HCT116 (cell line): Measurements from ENCODE around the gene EFEMP2. TPM values are rescaled to one million over a fixed set of nuclear protein-coding genes. Genes with fewer than 3 reads are reported as not detected.
A peak's percentile ranks its signal among the peaks of the same experiment; 100 is the strongest.

Experiments used
- ATAC-seq: fragments of 200-7000 bp; cut with Tn5 transposase; 2 replicates; pipeline ENCODE4 v1.9.1; 2020; ENCODE audit warnings: mild to moderate bottlenecking, moderate library complexity
- BruUV-seq: library from RNA; stranded (reverse); fragments of 400-500 nt; replicated peaks from 2 replicates; lab custom pipeline; 2021; lab: Mats Ljungman, UMichigan
- CTCF ChIA-PET: fragments of 300-600 bp; sonication (Branson Sonifier 250); formaldehyde crosslinking; loops from one replicate; lab custom pipeline; 2021; ENCODE audit warnings: antibody characterized with exemption; lab: Charles Lee
- POLR2A ChIA-PET: fragments of 300-600, 350-600 bp; sonication (Branson Sonifier 250); formaldehyde crosslinking; loops from one replicate; lab custom pipeline; 2021; ENCODE audit warnings: antibody characterized with exemption; lab: Charles Lee
- RAD21 ChIA-PET, 2 experiments: fragments of 300-600 bp; sonication (Branson Sonifier 250); formaldehyde crosslinking; loops; one replicate each; lab custom pipeline; 2023; ENCODE audit warnings: low total read pairs in 2 of 2; ENCODE audit not compliant: uncharacterized antibody in 2 of 2, unreplicated experiment in 2 of 2, low non-redundant PET in 1 of 2; lab: Charles Lee
- DNase-seq: peaks from one replicate; pipeline ENCODE4 v3.0.0-alpha.2; 2010; ENCODE audit warnings: low read depth, low spot score
- H2AFZ ChIP-seq: fragments of 200-600 bp; shearing (Covaris generic), sonication (generic); 2 replicates; pipeline ENCODE4 v1.6.1; 2017; ENCODE audit warnings: low read depth, mixed run types, mixed read lengths, antibody characterized with exemption, low read length; ENCODE audit not compliant: poor library complexity, severe bottlenecking
- H3K27ac ChIP-seq: 2 replicates; pipeline ENCODE4 v1.5.1; 2012; ENCODE audit warnings: low read depth, low read length
- H3K27me3 ChIP-seq: fragments of 200-600 bp; sonication (generic); 2 replicates; pipeline ENCODE4 v1.6.1; 2016; ENCODE audit warnings: mixed run types, low read length, mixed read lengths; ENCODE audit not compliant: insufficient read depth
- H3K36me3 ChIP-seq, 2 experiments: fragments of 200-500 bp in 1 of 2; fragments of 200-600 bp in 1 of 2; sonication (Bioruptor generic) in 1 of 2; sonication (generic) in 1 of 2; 2 replicates each; pipeline versions ENCODE4 v1.5.1 to v1.6.1; 2014 to 2016; ENCODE audit warnings: low read length in 2 of 2, inconsistent platforms in 1 of 2, mixed read lengths in 1 of 2, mixed run types in 1 of 2; ENCODE audit not compliant: insufficient read depth in 2 of 2, control insufficient read depth in 1 of 2
- H3K4me1 ChIP-seq, 2 experiments: fragments of 200-600 bp in 1 of 2; sonication (generic) in 1 of 2; 2 replicates each; pipeline versions ENCODE4 v1.5.1 to v1.6.1; 2012 to 2017; ENCODE audit warnings: low read length in 2 of 2, inconsistent platforms in 1 of 2, mild to moderate bottlenecking in 1 of 2, mixed read lengths in 1 of 2, mixed run types in 1 of 2, moderate library complexity in 1 of 2; ENCODE audit not compliant: insufficient read depth in 2 of 2, control insufficient read depth in 1 of 2
- H3K4me2 ChIP-seq: fragments of 200-600 bp; sonication (generic); 2 replicates; pipeline ENCODE4 v1.6.1; 2017; ENCODE audit warnings: mixed run types, low read length, mixed read lengths
- H3K4me3 ChIP-seq, 2 experiments: fragments of 200-600 bp in 1 of 2; sonication (generic) in 1 of 2; replicated peaks in 1 of 2; 2 replicates each; pipeline ENCODE4 v1.5.1; 2011 to 2016; ENCODE audit warnings: low read length in 2 of 2, control low read depth in 1 of 2, low read depth in 1 of 2, mild to moderate bottlenecking in 1 of 2, mixed read lengths in 1 of 2, mixed run types in 1 of 2
- H3K79me2 ChIP-seq: fragments of 200-600 bp; sonication (generic); 2 replicates; pipeline ENCODE4 v1.6.1; 2017; ENCODE audit warnings: mild to moderate bottlenecking, mixed run types, low read length, moderate library complexity, mixed read lengths; ENCODE audit not compliant: insufficient read depth
- H3K9ac ChIP-seq: fragments of 200-600 bp; sonication (generic); 2 replicates; pipeline ENCODE4 v1.6.1; 2016; ENCODE audit warnings: low read length, mixed read lengths
- H3K9me2 ChIP-seq: fragments of 200-600 bp; sonication (generic), shearing (Covaris generic); 2 replicates; pipeline ENCODE4 v1.6.1; 2017; ENCODE audit warnings: mixed run types, mild to moderate bottlenecking, moderate library complexity; ENCODE audit not compliant: insufficient read depth
- H3K9me3 ChIP-seq, 2 experiments: fragments of 200-500 bp in 1 of 2; fragments of 200-600 bp in 1 of 2; sonication (Bioruptor generic) in 1 of 2; sonication (generic) in 1 of 2; 2 replicates each; pipeline ENCODE4 v1.6.1; 2014 to 2017; ENCODE audit warnings: low read length in 2 of 2, mixed read lengths in 2 of 2, inconsistent platforms in 1 of 2, low read depth in 1 of 2, mild to moderate bottlenecking in 1 of 2, mixed run types in 1 of 2, moderate library complexity in 1 of 2; ENCODE audit not compliant: control insufficient read depth in 1 of 2, insufficient read depth in 1 of 2
- H4K20me1 ChIP-seq: fragments of 200-600 bp; sonication (generic), shearing (Covaris generic); 2 replicates; pipeline ENCODE4 v1.6.1; 2017; ENCODE audit warnings: mixed run types, mild to moderate bottlenecking, moderate library complexity; ENCODE audit not compliant: insufficient read depth
- CTCF ChIP-seq, 3 experiments: fragments of 200-600 bp in 1 of 3; sonication (generic) in 1 of 3; IDR thresholded peaks in 2 of 3; conservative IDR thresholded peaks in 1 of 3; 2 replicates each; pipeline ENCODE4 v1.5.1; 2012 to 2017; ENCODE audit warnings: low read depth in 2 of 3, low read length in 2 of 3, antibody characterized with exemption in 1 of 3, borderline replicate concordance in 1 of 3, control low read depth in 1 of 3, mild to moderate bottlenecking in 1 of 3, mixed read lengths in 1 of 3, mixed run types in 1 of 3, moderate library complexity in 1 of 3; ENCODE audit not compliant: insufficient read depth in 1 of 3
- EZH2 ChIP-seq: fragments of 200-600 bp; sonication (generic); IDR thresholded peaks from 2 replicates; pipeline ENCODE4 v1.6.1; 2017; ENCODE audit warnings: antibody characterized with exemption, mixed run types
- EZH2phosphoT487 ChIP-seq: fragments of 200-600 bp; IDR thresholded peaks from 2 replicates; pipeline ENCODE4 v1.6.1; 2018; ENCODE audit warnings: antibody characterized with exemption, borderline replicate concordance
- FOSL1 ChIP-seq: IDR thresholded peaks from 2 replicates; pipeline ENCODE4 v1.6.1; 2012; ENCODE audit warnings: low read depth
- MAX ChIP-seq: IDR thresholded peaks from 2 replicates; pipeline ENCODE4 v1.6.1; 2012
- POLR2AphosphoS5 ChIP-seq: IDR thresholded peaks from 2 replicates; pipeline ENCODE4 v1.6.1; 2011; ENCODE audit warnings: mild to moderate bottlenecking, low read depth, low read length, moderate library complexity
- RAD21 ChIP-seq: IDR thresholded peaks from 2 replicates; pipeline ENCODE4 v1.6.1; 2012; ENCODE audit warnings: low read depth, mild to moderate bottlenecking
- REST ChIP-seq: IDR thresholded peaks from 2 replicates; pipeline ENCODE4 v1.6.1; 2012; ENCODE audit warnings: low read depth
- SP1 ChIP-seq: IDR thresholded peaks from 2 replicates; pipeline ENCODE4 v1.6.1; 2012; ENCODE audit warnings: low read depth
- TCF7L2 ChIP-seq: IDR thresholded peaks from 2 replicates; pipeline ENCODE4 v1.7.0; 2011; ENCODE audit warnings: borderline replicate concordance, inconsistent platforms; ENCODE audit not compliant: insufficient read depth, insufficient read length; ENCODE audit errors: extremely low read depth
- YY1 ChIP-seq: IDR thresholded peaks from 2 replicates; pipeline ENCODE4 v1.6.1; 2011; ENCODE audit warnings: low read length, low read depth, moderate library complexity, mild to moderate bottlenecking; ENCODE audit not compliant: insufficient replicate concordance; ENCODE audit errors: extremely low read depth
- ZBTB33 ChIP-seq: IDR thresholded peaks from 2 replicates; pipeline ENCODE4 v1.6.1; 2011; ENCODE audit warnings: mild to moderate bottlenecking, low read length, moderate library complexity; ENCODE audit not compliant: insufficient replicate concordance; ENCODE audit errors: extremely low read depth
- ZNF274 ChIP-seq: fragments of 200-500 bp; sonication (Bioruptor generic); IDR thresholded peaks from 2 replicates; pipeline ENCODE4 v1.6.1; 2014; ENCODE audit warnings: mild to moderate bottlenecking, low read depth, low read length, inconsistent platforms
- intact Hi-C: fragments of 100-400 bp; cut with micrococcal nuclease; formaldehyde crosslinking; loops from 2 replicates; pipeline ENCODE4 v1.10.0; 2022
- total RNA-seq: library from RNA; stranded (reverse); gene quantifications from one replicate; pipeline ENCODE4 v1.2.1, GENCODE V29; 2021; ENCODE audit not compliant: unreplicated experiment

The EFEMP2 gene
- total RNA-seq, 1 experiment from 2014 or later = 8.4 TPM

GRCh38 chr11:65855927-65856363 is 16.7 kb downstream of the EFEMP2 start:
- 0 out of 2 replicates have a peak overlapping the region, but pooled peaks have one; percentile 97 for H3K27ac ChIP-seq
- H3K4me1 ChIP-seq = peaks cover 14 to 32% of the 10 kb centered on the region in 2 experiments
- peaks cover 31 to 56% of the 10 kb centered on the region in 2 experiments for H3K36me3 ChIP-seq
- ChIA-PET RAD21 (no interaction called here), CTCF (no interaction called here), POLR2A (no interaction called here)
- peaks cover 15% of the 10 kb centered on the region; the same call in 1 of the 2 replicates for H4K20me1 ChIP-seq
- TF ChIP-seq MAX = no peak
- no peak for TF ChIP-seq TCF7L2
- TF ChIP-seq FOSL1 = no peak
- no peak for TF ChIP-seq EZH2phosphoT487
- TF ChIP-seq EZH2 = no peak
- no peak for TF ChIP-seq REST
- TF ChIP-seq ZNF274 = no peak
- TF ChIP-seq CTCF (IDR thresholded peaks at IDR 0.05 in 2 of 3, conservative IDR thresholded peaks at IDR 0.05 in 1 of 3; ENCODE audit: borderline replicate concordance in 1 of 3, insufficient read depth in 1 of 3, low read depth in 2 of 3, low read length in 2 of 3) = no peak
- TF ChIP-seq ZBTB33 = no peak
- no peak for TF ChIP-seq POLR2AphosphoS5
- TF ChIP-seq RAD21 = no peak
- TF ChIP-seq SP1 = no peak
- no peak for TF ChIP-seq YY1
- no peaks in the 10 kb centered on the region for H3K27me3 ChIP-seq
- BruUV-seq = no TSS peak
- intact Hi-C loops = no loop called here
- H2AFZ ChIP-seq = no peak overlapping the region
- peak overlapping the region; percentile 85 to 100 for H3K4me3 ChIP-seq
- no peak for ATAC-seq
- DNase-seq = no peak
- H3K9ac ChIP-seq = peak overlapping the region; percentile 87; the same call in 1 of the 2 replicates
- H3K79me2 ChIP-seq = peaks cover 44% of the 10 kb centered on the region
- H3K9me3 ChIP-seq = no peaks in the 10 kb centered on the region; a peak in 1 of 4 replicates
- H3K4me2 ChIP-seq = peak overlapping the region; percentile 77
- H3K9me2 ChIP-seq = no peaks in the 10 kb centered on the region
